NCI-H1105 treated with DMSO at 0.1 percent for 48 hours (cell line): ENCODE results near the gene TMEM156.

ENCODE experiments used
- DNase-seq: peaks from one replicate; lab custom pipeline; 2025; lab: John Stamatoyannopoulos, UW

Gene TMEM156

GRCh38 chr4:38925492-38926413, 106.5 kb downstream of the TMEM156 start:
- no peak for DNase-seq

DNA sequence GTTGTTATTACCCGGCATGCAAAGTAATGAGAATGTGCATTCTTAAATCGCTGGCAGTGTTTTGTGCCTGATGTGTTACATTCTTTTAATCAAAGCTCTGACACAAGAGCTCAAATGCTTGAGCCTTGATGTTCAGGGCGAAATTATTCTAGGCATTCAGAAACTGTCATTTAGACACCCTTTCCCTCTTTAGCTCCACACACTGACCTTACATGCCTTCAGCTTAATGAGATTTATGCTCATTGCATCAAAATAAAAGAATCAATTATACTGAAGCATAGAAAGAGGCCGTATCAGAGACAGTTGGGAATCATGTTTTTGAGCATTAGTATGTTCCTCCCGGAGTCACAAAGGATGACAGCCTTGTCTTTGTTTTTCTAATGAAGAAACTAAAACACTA, 107.9 kb downstream of the TMEM156 start:
- DNase-seq = no peak

- no peak for DNase-seq
These were observed 108.5 kb downstream of the TMEM156 start for GRCh38 chr4:38923746-38924145.

- DNase-seq = no peak
These were observed 111.1 kb downstream of the TMEM156 start for GRCh38 chr4:38921151-38921550.

DNA sequence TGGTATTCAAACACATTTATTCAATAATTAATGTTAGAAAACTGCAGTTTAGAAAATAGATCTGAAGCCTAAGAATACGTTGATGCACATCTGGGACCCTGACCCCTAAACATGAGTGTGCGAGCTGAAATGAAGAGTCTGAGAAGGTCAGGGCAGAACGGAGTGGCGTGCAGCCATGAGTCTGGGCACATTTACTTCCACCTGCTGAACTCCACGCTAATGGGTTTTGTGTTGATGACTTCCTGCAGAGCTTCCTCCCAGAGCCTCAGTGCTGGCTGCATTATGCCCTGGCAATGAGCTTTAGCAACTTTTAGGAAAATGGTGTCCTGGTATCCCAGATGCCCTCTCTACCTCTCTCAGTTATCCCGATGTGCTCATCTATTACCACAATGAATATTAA, 111.5 kb downstream of the TMEM156 start:
- no peak for DNase-seq

GRCh38 chr4:38920186-38920585, 112.0 kb downstream of the TMEM156 start:
- no peak for DNase-seq

DNA sequence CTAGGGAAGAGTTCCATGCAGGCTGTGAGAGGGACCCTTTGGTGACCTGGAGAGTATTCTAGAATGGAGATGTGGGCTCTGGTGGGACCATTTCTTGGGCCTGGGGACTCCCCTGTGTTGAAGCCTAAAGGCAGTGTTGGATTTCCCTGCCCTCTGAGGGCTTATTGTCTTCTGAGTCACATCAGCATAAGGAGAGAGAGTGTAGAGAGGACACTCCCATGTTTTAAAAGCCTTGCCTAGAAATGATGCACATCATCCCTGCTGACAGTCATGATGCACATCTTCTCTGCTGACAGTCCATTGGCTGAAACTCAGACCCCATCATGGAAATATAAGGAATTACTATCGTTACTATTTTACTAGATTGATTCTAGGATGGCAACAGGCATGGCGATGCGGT, 112.7 kb downstream of the TMEM156 start:
- no peak for DNase-seq

- no peak for DNase-seq
These were observed 114.7 kb downstream of the TMEM156 start for GRCh38 chr4:38917481-38918025.
